NB4 (cell line): ENCODE data around the gene SELENOH.

Experiments used
- MYC ChIP-seq: IDR thresholded peaks from 2 replicates; pipeline ENCODE4 v1.6.1; 2011; ENCODE audit warnings: low read depth, low read length
- POLR2A ChIP-seq: IDR thresholded peaks from 2 replicates; pipeline ENCODE4 v1.6.1; 2011; ENCODE audit warnings: mild to moderate bottlenecking; ENCODE audit not compliant: insufficient read length; ENCODE audit errors: extremely low read depth
- TF ChIP-seq, protein P1 (sequence below): IDR thresholded peaks from one replicate; pipeline ENCODE4 v1.5.1; 2012; ENCODE audit warnings: low read depth, low read length
- TF ChIP-seq, protein P2 (sequence below): IDR thresholded peaks from 2 replicates; pipeline ENCODE4 v1.6.1; 2011; ENCODE audit warnings: low read depth, low read length

DNA sequence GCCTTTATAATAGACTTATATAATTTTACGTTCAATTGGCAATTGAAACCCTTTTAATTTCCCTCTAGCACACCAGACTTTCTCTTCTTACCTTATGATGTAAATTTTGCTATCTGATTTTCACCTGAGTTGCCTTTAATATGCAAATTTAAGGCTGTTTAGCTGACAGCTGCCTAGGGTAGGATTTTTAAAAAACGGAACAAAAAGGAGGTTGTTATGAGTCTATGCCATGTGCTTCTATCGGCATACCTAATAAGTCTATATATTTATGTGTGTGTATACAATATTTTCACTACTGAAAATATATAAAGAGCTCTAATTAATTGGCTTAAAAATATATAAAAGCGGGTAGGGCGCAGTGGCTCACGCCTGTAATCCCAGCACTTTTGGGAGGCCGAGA is 11.8 kb upstream of the SELENOH start:
- TF ChIP-seq, protein P1, sequence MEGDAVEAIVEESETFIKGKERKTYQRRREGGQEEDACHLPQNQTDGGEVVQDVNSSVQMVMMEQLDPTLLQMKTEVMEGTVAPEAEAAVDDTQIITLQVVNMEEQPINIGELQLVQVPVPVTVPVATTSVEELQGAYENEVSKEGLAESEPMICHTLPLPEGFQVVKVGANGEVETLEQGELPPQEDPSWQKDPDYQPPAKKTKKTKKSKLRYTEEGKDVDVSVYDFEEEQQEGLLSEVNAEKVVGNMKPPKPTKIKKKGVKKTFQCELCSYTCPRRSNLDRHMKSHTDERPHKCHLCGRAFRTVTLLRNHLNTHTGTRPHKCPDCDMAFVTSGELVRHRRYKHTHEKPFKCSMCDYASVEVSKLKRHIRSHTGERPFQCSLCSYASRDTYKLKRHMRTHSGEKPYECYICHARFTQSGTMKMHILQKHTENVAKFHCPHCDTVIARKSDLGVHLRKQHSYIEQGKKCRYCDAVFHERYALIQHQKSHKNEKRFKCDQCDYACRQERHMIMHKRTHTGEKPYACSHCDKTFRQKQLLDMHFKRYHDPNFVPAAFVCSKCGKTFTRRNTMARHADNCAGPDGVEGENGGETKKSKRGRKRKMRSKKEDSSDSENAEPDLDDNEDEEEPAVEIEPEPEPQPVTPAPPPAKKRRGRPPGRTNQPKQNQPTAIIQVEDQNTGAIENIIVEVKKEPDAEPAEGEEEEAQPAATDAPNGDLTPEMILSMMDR: no peak
- no peak for TF ChIP-seq MYC
- TF ChIP-seq, protein P2, sequence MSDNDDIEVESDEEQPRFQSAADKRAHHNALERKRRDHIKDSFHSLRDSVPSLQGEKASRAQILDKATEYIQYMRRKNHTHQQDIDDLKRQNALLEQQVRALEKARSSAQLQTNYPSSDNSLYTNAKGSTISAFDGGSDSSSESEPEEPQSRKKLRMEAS: no peak
- no peak for TF ChIP-seq POLR2A
